GOT3 (cell line): ENCODE results near the gene DOCK10.

Experiments used
- DNase-seq: peaks from one replicate; lab custom pipeline; 2025; ENCODE audit warnings: mixed read lengths; lab: John Stamatoyannopoulos, UW

The DOCK10 gene

DNA sequence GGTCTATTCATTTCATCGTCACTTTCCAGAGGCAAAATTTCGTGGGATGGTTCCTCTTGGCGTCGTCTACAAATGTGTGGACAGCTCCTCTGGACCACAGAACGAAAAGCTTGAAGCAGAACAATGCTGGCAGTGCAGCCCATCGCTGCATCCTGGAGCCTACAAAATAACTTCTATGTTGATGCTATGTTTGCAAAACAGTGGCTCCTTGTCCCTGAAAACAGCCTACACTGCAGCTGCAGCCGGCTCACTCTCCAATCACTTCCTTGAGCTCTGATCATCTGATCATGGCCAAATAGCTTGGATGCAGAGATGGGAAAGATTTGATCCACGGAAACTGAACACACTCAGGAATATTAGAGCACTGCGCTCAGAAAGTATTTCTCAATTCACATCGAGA lies 60.0 kb downstream of the DOCK10 start:
- no peak for DNase-seq

DNA sequence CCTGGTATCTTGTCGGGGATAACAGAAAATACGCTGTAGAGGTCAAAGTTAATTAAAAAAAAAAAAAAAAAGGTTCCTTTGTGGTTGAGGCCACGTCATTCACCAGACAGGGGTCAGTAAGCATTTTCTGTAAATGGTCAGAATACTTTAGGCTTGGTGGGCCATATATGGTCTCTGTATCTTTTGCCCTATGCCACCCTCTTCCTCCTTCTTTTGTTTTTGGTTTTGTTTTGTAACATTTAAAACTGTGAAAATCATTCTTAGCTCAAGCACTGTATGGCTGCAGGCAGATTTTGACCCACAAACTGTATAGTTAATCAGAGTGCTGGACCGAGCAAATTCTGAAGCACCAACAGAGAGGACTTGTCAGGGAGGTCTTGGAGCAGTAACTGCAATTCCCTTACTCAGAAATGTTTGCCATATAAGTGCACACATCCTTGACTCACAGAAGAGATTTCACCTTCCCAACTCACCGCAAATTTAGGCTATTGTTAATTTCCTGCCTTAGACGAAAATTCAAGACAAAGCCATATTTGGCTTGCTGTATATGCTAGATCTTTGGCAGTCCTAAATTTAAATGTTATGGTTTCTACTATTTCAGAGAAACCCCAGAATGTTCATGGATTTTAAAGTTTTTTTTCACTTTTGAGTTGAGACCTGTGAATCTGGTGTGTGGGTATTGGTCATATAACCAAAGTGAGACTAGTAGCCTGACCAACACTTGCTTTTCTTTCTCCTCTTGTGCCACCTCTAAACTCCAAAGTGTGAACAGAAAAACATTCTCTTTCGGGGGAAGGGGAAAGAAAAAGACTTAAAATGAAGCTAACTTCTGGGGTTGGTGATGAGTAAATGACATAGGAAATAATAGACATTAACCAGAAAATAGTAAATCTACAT lies 65.4 kb downstream of the DOCK10 start:
- no peak for DNase-seq

DNA sequence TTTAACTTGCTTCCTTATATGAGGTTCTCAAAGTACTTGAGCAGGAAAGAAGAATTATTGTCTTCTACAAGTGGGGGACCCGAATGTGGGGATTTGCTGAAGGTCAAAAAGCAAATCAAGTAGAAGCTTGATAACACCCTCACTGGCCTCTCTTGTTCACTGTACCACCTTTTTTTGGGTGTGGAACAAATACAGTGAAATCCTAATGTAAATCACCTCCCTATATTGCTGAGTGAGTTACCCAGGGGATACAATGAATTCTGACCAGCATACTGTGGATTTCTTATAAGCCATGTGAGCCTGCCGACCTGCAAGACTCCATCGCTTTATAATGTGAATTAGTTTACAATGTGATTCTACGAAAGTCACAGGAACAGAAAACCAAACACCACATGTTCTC lies 66.5 kb downstream of the DOCK10 start:
- no peak for DNase-seq

DNA sequence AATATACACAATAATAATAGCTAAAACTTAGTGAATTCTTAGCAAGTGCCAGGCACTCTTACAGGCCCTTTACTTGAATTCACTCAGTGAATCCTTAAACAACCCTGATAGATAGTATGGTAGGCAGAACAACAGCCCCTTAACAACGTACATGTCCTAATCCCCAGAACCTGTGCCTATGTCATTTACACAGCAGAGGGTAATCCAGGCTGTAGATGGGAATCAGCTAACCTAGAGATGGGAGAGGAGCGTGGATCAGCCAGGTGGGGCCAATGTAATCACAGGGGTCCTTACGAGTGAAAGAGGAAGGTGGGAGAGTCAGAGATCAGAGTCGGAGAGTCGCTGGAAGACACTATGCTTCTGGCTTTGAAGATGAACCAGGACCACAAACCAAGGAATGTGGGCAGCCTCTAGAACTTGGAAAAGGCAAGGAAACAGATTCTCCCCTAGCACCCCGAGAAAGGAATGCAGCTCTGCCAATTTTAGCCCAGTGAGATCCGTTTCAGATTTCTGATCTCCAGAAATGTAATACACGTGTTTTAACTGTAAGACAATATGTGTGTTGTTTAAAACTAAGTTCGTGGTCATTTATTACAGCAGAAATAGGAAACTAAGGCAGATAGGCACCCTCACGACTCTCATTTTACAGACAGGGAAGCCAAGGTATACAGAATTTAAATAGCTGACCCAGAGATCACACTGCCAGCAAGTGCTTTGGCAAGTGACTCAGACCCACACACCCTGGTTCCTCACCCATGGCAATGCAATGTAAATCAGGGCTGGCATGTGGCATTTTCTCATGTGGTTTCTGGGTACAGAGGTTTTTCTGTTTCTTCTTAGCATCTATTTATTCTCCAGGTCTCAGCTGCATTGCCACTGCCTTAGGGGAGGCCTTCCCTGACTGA lies 68.9 kb downstream of the DOCK10 start:
- DNase-seq = no peak

DNA sequence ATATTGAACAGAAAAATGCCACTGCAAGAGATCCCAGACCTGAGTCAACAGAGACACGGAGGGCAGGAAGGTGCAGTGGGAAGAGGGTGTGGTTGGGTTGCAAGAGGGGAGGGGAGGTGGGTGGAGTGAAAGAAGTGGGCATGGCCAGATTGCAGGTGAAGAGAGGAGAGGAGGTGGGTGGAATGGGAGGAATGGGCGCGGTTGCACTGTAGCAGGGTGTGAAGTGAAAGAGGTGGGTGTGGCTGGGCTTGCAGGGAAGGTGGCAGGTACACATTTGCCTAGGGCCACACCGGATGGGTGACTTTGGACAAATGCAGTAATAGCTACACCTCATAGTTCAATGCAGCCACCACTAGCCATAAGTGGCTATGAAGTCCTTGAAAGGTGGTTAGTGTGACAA lies 71.1 kb downstream of the DOCK10 start:
- DNase-seq = no peak

DNA sequence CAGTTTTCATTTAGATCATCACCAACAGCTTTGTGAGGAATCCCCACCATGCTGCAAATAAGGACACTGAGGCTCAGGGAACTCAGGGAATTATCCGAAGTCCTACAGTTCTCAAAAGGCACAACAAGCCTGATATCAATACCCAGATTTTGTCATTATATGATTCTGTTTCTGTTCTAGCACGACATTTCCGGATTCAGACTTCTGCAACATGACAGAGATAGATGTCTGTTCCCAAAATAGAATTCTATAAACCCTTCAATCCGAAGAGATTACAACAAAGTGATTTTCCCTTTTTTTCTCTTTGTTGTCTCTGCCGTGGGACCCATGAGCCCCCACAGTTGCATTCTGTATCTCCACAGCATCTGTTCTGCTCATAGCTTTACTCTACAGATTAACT lies 72.0 kb downstream of the DOCK10 start:
- no peak for DNase-seq

DNA sequence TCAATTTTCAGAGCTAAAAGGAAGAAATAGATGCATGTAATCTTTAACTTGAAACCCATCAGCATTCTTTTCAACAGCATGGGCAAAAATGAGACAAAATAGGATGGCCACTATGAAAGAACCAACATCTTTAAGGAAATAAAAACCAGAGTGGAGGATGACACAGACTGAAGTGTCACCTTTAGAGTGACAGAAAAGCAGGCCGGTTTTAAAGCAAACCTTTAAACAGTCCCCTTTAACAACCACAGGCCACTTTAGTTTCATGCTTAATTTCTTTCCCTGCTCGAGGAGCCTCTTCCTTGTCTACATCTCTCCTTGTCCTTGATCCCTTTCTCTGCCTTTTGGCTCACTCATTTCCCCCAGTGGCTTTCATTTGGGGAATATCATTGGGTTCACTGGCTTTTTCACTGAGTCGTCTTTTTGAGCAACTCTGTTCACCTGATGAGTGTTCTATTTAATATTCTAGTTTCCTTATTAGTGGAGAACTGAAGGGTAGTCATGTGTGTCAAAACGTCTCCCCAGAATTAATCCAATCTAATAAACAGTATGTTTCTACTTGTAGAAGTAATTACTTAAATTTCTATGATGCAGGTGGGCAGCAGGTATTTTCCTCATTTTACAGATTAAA lies 72.5 kb downstream of the DOCK10 start:
- DNase-seq = no peak

DNA sequence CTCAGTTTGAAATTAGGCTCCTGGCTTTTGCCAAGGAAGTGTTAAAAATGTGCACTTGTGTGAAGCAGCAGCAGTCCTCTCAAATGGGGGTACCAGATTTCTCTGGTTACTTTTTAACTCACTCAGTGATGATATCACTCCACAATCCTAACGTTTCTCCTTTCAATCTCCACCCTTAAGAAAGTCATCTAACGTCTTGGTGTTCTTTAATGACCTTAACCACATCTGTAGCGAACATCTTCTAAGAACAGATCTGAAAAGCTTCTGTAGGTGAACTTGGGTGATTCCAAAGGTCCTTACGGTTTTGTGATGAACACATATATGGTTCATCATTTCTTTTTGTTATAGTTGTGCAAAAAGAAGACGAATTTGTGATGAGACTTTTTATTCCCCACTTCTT lies 73.2 kb downstream of the DOCK10 start:
- DNase-seq = no peak

DNA sequence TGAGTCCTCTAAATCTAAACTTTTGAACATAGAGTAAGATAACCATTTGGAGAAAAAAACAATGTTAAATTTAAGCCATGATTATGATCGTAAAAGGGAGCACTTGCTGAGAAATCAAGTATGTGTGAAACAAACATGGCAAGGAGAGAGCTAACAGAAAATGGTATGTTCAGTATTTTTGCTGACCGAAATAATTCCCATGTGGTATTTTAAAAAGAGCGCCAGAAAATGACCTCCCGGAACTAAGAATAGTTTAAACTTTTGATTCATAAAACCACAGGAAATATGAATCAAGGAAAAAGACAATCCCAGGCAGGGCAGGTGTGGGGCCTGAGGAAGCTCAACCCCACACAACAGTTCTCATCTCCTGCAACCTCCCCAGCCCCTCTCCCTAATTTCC lies 74.2 kb downstream of the DOCK10 start:
- no peak for DNase-seq

DNA sequence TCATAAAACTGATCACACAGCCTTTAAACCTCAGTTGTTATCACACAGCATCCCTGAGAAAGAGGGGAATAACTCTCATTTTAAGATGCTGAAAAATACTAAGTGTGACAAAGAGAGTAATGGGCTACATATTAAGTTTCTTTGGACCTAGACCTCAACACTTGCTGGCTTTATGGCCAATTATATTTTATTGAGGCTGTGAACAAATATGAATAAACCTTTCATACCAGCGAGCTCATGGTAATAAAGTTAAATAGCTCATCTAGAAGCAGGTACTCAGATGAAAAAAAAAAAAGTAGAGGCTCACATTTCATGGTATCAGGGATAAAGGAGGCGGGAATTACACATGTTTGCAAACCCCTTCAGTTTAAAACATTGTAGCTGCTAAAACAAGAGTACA lies 75.7 kb downstream of the DOCK10 start:
- no peak for DNase-seq

DNA sequence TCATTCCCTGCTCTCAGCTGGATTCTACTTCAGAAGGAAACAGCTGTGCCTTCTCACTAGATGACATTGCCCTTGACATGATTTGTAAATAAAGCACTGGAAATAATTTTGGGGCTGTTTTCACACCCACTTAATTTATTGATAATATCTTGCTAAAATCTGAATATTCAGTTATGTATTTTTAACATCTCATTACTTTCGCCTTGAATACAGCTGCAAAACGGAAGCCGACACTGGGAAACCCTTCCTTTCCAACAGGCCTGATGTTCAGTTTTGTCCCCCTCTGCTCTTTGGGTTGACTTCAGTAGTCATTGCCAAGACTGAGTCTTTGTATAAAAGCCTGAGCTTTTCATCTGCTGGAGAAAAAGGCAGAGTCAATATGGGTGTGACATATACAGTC lies 82.7 kb downstream of the DOCK10 start:
- no peak for DNase-seq

DNA sequence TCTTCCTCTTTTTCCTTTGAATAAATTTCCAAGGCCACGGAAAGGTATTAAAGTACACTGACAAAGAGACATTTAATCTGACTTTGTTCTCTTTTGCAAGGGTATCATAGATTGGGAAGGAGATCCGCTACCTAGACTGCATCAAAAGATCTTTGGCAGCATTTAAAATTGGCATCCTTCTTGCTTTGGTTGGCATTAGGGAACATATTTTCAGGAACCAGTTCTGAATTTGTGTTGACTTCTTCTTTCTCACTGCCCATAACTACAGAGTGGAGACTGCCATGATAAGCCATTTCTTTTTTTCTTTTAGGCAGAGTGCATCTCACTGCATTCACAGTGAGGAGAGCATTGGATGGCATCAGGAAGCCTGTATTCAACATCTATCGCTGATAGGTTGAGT lies 83.4 kb downstream of the DOCK10 start:
- no peak for DNase-seq

DNA sequence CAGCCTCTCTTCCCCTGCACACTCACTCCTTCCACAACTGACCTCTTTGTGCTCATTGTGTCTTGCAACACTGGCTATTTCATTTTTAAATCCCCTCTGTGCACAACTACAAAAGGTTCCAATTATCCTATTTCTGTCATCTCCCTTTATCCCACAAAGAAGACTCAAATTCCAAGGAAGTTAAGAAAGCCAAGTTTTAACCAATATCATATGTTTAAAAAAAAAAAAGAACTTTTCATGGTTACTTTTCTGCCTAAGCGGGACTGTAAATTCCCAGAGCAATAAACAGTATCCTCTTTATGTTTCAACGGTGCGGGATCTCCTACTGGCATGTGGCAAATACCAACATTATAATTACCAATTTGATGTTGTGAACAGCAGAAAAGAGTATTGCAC lies 83.8 kb downstream of the DOCK10 start:
- no peak for DNase-seq

DNA sequence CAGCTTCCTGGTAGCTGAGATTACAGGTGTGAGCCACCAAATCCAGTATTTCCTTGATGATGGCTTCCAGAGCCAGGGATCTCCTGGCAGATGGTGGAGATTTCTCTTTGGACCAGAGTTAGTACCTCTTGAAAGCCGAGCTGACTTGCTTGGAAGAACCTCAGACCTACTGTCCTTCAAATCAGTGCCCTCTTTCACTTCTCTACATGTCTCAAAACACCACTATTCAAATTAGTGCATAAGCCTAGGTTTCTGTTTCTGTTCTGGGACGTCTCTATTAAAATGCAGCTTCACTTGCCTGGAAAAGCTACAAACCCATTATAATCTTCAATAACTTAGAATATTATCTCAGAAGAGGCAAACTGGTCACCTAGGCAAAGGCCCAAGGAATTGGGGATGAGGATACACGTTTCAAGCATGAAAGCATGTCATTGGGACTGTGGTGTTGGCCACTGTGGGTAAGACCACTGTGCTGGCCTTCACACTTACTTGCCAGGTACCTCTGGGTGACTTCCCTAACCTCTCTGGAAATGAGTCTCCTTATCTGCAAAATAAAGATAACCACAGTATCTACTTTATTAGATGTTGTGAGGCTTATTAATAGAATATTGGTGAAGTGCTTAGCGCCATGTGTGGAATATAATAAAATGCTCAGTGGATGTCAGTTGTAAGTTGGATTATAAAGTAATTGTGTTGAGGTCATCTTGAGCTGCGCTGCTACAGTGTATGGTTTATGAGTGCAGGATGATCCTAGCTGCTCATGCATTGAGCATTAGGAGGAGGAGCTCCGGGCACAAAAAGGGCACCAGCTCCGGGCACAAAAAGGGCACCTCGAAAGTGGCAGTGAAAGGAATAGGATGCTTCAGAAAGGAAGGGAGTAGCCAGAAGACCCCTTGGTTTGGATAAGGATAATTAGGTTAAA lies 84.5 kb downstream of the DOCK10 start:
- DNase-seq = peak; percentile 3

DNA sequence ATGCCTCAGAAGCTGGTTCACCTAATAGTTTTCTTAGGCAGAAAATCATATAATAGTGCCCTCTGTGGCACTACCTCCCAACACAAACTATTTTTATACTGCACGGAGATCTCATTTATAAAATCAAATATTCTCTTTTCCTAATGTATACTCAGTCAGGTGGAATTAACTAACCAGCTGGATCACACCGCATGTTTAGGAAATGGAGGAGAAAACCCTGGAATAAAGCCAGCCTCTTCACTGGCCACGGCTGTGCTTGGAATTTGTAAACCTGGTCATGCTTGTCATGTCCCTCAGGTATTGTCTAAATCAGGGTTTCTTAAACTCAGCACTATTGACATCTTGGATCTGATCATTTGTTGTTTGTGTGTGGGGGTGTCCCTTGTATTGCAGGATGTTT lies 85.6 kb downstream of the DOCK10 start:
- no peak for DNase-seq

DNA sequence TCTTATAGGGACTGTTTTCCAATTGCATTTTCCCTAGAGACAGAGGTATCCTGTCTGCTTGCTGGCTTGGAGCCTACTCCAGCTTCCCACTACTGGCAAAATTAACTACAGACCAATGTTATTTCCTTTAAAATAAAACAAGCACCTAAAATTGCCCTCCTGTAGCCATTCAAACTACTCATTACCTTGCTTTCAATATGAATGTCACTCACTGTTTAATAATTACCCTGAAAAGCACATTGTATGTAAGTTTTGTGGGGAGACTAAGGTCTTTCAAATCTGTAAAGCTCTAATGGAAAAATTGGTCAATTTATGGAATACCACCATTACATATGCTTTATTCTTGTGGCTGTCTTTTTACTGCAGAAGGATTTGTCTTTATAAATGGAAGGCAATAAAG lies 87.3 kb downstream of the DOCK10 start:
- DNase-seq = no peak

DNA sequence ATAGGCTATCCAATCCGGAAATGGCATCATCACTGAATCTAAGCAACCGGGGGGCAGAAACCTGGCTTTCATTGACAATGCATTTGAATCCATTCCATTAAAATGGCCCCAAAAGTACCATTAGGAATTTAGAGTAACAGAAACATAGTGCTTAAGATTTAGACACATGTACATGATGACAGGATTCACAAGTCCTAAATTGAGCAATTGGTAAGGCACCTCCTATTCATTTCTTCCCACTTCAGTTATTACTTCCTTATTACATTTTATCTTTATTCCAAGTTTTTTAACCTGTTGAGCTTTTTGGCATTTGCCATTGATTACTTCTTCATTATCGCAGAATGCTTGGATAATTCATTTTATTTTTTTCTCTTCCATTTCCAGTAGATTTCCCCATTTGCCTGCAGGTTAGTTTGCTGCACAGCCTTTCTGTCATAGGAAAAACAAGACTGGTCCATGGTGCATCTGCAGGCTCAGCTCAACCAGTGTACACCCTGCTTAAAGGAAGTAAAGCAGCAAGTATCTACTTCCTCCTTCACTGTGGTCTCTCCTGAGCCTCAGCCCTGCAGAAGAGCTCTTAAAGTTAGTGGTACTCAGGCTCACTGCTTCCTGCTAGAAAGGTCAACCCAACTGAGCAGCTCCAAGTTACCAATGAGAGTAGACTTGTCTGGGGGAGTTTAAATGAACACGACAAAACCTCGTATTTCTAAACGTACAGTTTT lies 89.2 kb downstream of the DOCK10 start:
- DNase-seq = no peak

DNA sequence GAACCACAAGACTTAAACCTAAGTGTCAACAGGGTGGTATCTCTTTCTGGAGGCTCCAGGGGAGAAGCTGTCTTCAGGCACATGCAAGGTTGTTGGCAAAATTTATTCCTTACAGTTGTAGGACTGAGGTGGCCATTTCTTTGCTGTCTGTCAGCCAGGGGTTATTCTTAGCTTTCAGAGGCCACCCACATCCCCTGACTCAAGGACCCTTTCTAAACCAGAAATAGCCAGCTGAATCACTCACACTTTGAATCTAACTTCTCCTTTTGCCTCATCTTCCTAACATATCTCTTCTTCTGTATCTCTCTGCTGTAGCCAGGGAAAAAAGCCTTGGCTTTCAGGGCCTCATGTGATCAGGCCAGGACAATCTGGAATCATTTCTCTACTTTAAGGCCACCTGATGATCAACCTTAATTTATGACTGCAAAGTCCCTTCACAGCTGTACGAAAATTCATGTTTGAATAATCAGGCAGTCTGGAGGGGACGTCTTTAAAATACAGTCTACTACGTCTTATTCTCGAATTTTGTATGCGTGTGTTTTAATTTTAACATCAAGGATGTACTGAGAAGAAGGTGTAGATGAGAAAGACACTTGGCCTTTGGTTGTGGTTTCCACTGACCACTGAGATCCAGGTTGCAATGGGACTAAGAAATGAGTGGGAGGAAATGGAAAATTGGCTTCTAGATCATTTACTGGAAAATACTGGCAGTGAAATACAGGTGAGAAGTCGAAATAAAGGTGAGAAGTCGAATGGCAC lies 90.4 kb downstream of the DOCK10 start:
- DNase-seq = no peak

DNA sequence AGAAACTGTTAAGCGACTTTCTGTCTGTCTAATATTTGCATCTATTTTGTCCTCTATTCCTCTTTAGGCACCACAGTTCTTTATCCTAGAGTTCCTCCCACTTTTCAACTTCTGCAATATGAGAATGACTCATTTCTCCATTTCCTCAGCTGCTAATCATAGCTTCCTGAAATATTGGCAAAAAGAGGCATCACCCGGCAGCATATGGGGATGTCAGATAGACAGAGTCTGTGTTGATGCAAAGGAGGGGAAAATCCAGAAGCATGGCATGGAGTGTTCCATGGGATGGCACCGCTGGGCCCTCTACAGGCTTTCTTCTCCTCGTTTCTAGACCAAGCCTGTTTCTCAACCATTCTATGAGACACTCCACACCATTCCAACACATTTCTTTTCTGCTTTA lies 93.4 kb downstream of the DOCK10 start:
- no peak for DNase-seq

DNA sequence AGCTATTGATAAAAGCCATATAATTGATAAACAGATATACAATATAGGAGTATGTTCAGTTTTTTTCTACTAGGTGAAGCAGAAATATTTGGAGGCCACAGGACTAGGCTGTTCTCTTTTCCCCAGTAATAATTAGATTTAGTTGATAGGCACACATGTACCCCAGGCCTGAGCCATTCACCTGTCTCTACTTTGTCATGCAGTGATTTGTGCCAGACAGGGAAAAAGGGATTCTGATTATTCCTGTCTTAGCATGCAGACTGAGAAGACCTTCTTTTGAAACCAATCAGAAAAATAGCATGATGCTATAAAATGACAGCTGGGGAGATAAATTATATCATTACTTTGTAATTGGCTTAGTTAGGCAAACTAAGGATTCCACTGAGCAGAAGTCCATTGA lies 94.3 kb downstream of the DOCK10 start:
- no peak for DNase-seq
